Neural cell (in vitro differentiated cells): Measurements from ENCODE around the gene LPP. TPM values are rescaled to one million over a fixed set of nuclear protein-coding genes. Genes with fewer than 3 reads are reported as not detected.

ENCODE experiments used
- H2AFZ ChIP-seq: fragments of 200-600, 300-800 bp; sonication (generic), shearing (Covaris generic); 2 replicates; pipeline ENCODE4 v1.6.0; 2014; ENCODE audit warnings: low read depth, mild to moderate bottlenecking, antibody characterized with exemption, low read length, moderate library complexity
- H3F3A ChIP-seq: fragments of 200-600 bp; shearing (Covaris generic); 2 replicates; pipeline ENCODE4 v1.6.1; 2016; ENCODE audit warnings: mild to moderate bottlenecking, moderate library complexity, mixed read lengths, antibody characterized with exemption, low read length; ENCODE audit not compliant: insufficient read depth, poor library complexity, severe bottlenecking
- H3K27ac ChIP-seq: fragments of 200-600, 300-800 bp; sonication (generic), shearing (Covaris generic); 2 replicates; pipeline ENCODE4 v1.5.1; 2014; ENCODE audit warnings: mild to moderate bottlenecking, low read length, moderate library complexity
- H3K27me3 ChIP-seq: fragments of 300-800, 200-600 bp; sonication (generic), shearing (Covaris generic); 2 replicates; pipeline ENCODE4 v1.6.0; 2014; ENCODE audit warnings: mild to moderate bottlenecking, low read depth, low read length, moderate library complexity; ENCODE audit not compliant: insufficient read depth
- H3K36me3 ChIP-seq: fragments of 300-800, 200-600 bp; sonication (generic), shearing (Covaris generic); 2 replicates; pipeline ENCODE4 v1.5.1; 2014; ENCODE audit warnings: mild to moderate bottlenecking, antibody characterized with exemption, low read length, moderate library complexity; ENCODE audit not compliant: insufficient read depth
- H3K4me2 ChIP-seq: fragments of 300-800, 200-600 bp; sonication (generic), shearing (Covaris generic); 2 replicates; pipeline ENCODE4 v1.6.0; 2014; ENCODE audit warnings: mild to moderate bottlenecking, low read length
- H3K4me3 ChIP-seq: fragments of 300-800, 200-600 bp; sonication (generic), shearing (Covaris generic); 2 replicates; pipeline ENCODE4 v1.5.1; 2014; ENCODE audit warnings: mild to moderate bottlenecking, low read length, moderate library complexity
- H3K79me2 ChIP-seq: fragments of 200-600 bp; shearing (Covaris generic); replicated peaks from 2 replicates; pipeline ENCODE4 v1.6.0; 2014; ENCODE audit warnings: mild to moderate bottlenecking, low read length, moderate library complexity; ENCODE audit not compliant: insufficient read depth
- H3K9ac ChIP-seq: fragments of 300-800, 200-600 bp; sonication (generic), shearing (Covaris generic); 2 replicates; pipeline ENCODE4 v1.6.1; 2016; ENCODE audit warnings: mild to moderate bottlenecking, low read length, mixed read lengths
- H3K9me2 ChIP-seq: fragments of 200-600 bp; shearing (Covaris generic); 2 replicates; pipeline ENCODE4 v1.6.1; 2016; ENCODE audit warnings: mild to moderate bottlenecking, low read length, mixed read lengths; ENCODE audit not compliant: insufficient read depth
- H3K9me3 ChIP-seq: fragments of 200-600, 300-800 bp; sonication (generic), shearing (Covaris generic); 2 replicates; pipeline ENCODE4 v1.6.1; 2016; ENCODE audit warnings: mild to moderate bottlenecking, mixed run types, low read length, moderate library complexity, mixed read lengths
- H4K20me1 ChIP-seq: fragments of 200-600 bp; shearing (Covaris generic); 2 replicates; pipeline ENCODE4 v1.6.1; 2016; ENCODE audit warnings: mild to moderate bottlenecking, mixed run types; ENCODE audit not compliant: insufficient read depth
- CTCF ChIP-seq: fragments of 450-650 bp; IDR thresholded peaks from 2 replicates; pipeline ENCODE4 v1.5.1; 2014; ENCODE audit warnings: antibody characterized with exemption, mild to moderate bottlenecking, moderate library complexity; ENCODE audit not compliant: poor library complexity, severe bottlenecking
- EP300 ChIP-seq: fragments of 450-650 bp; conservative IDR thresholded peaks from 2 replicates; pipeline ENCODE4 v1.6.1; 2014; ENCODE audit warnings: antibody characterized with exemption, mild to moderate bottlenecking, moderate library complexity; ENCODE audit not compliant: poor library complexity, severe bottlenecking
- EZH2 ChIP-seq: fragments of 200-600, 300-800 bp; shearing (Covaris generic), sonication (generic); IDR thresholded peaks from 2 replicates; pipeline ENCODE4 v1.6.1; 2014; ENCODE audit warnings: antibody characterized with exemption, low read length, borderline replicate concordance, mild to moderate bottlenecking; ENCODE audit not compliant: insufficient read depth, poor library complexity, severe bottlenecking
- MXI1 ChIP-seq: fragments of 450-650 bp; conservative IDR thresholded peaks from 2 replicates; pipeline ENCODE4 v1.6.1; 2014; ENCODE audit warnings: antibody characterized with exemption, mild to moderate bottlenecking; ENCODE audit not compliant: poor library complexity, severe bottlenecking
- POLR2AphosphoS5 ChIP-seq: IDR thresholded peaks from 2 replicates; pipeline ENCODE4 v1.6.1; 2012
- RAD21 ChIP-seq: fragments of 450-650 bp; conservative IDR thresholded peaks from 2 replicates; pipeline ENCODE4 v1.6.1; 2014; ENCODE audit warnings: antibody characterized with exemption, mild to moderate bottlenecking, moderate library complexity
- SMC3 ChIP-seq: fragments of 450-650 bp; conservative IDR thresholded peaks from 2 replicates; pipeline ENCODE4 v1.6.1; 2014; ENCODE audit warnings: antibody characterized with exemption, mild to moderate bottlenecking, moderate library complexity; ENCODE audit not compliant: poor library complexity
- TAF1 ChIP-seq: IDR thresholded peaks from 2 replicates; pipeline ENCODE4 v1.6.1; 2012; ENCODE audit warnings: low read depth
- polyA plus RNA-seq: library from polyadenylated mRNA; depleted of rRNA; stranded (reverse); fragments of >200 nt; gene quantifications from 2 replicates; pipeline ENCODE4 v1.2.3, GENCODE V29; 2014
- TF ChIP-seq, protein P1 (sequence below): IDR thresholded peaks from 2 replicates; pipeline ENCODE4 v1.6.1; 2012; ENCODE audit warnings: borderline replicate concordance

The LPP gene
- polyA plus RNA-seq, 1 donor from 2014 or later: 3.0 TPM

GRCh38 chr3:188198001-188198400, 44.0 kb downstream of the LPP start:
- no peaks in the 10 kb centered on the region for H3K27me3 ChIP-seq
- no peaks in the 10 kb centered on the region for H3F3A ChIP-seq
- no peak overlapping the region for H3K4me3 ChIP-seq
- H3K9me2 ChIP-seq: no peaks in the 10 kb centered on the region
- H3K79me2 ChIP-seq: peaks cover 4% of the 10 kb centered on the region
- H3K9me3 ChIP-seq: no peaks in the 10 kb centered on the region
- H2AFZ ChIP-seq: no peak overlapping the region
- no peak overlapping the region for H3K9ac ChIP-seq
- no peaks in the 10 kb centered on the region for H3K36me3 ChIP-seq
- no peak overlapping the region for H3K4me2 ChIP-seq
- H3K27ac ChIP-seq: no peak overlapping the region
- H4K20me1 ChIP-seq: no peaks in the 10 kb centered on the region
- TF ChIP-seq RAD21 (no peak), SMC3 (no peak), MXI1 (no peak), TAF1 (no peak), POLR2AphosphoS5 (no peak), CTCF (no peak), EZH2 (no peak)
- TF ChIP-seq, protein P1, sequence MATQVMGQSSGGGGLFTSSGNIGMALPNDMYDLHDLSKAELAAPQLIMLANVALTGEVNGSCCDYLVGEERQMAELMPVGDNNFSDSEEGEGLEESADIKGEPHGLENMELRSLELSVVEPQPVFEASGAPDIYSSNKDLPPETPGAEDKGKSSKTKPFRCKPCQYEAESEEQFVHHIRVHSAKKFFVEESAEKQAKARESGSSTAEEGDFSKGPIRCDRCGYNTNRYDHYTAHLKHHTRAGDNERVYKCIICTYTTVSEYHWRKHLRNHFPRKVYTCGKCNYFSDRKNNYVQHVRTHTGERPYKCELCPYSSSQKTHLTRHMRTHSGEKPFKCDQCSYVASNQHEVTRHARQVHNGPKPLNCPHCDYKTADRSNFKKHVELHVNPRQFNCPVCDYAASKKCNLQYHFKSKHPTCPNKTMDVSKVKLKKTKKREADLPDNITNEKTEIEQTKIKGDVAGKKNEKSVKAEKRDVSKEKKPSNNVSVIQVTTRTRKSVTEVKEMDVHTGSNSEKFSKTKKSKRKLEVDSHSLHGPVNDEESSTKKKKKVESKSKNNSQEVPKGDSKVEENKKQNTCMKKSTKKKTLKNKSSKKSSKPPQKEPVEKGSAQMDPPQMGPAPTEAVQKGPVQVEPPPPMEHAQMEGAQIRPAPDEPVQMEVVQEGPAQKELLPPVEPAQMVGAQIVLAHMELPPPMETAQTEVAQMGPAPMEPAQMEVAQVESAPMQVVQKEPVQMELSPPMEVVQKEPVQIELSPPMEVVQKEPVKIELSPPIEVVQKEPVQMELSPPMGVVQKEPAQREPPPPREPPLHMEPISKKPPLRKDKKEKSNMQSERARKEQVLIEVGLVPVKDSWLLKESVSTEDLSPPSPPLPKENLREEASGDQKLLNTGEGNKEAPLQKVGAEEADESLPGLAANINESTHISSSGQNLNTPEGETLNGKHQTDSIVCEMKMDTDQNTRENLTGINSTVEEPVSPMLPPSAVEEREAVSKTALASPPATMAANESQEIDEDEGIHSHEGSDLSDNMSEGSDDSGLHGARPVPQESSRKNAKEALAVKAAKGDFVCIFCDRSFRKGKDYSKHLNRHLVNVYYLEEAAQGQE: no peak

DNA sequence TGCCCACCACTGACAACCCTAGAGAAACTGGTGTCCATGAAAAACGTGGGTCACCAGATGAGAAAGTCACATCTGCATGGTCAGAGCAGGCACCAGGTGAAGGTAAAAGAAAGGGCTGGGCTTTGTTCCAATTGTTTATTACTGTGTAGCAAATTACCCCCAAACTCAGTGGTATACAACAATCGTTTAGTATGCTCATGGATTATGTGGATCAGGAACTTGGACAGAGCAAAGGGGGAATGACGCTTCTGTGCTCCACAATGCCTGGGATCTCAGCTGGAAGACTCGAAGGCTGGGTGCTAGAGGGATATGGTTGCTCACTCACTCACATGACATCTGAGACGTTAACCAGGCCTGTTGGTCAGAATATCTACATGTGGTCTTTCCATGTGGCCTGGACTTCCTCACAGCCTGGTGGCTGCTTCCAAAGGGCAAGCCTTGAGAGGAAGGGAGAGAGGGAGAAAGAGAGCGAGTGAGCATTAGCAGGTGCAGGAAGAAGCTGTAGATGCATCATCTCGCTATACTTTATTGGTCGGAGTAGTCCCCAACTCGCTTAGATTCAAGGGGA, 44.9 kb downstream of the LPP start:
- H3F3A ChIP-seq: no peaks in the 10 kb centered on the region
- H3K4me3 ChIP-seq: no peak overlapping the region
- H3K36me3 ChIP-seq: no peaks in the 10 kb centered on the region
- H4K20me1 ChIP-seq: no peaks in the 10 kb centered on the region
- TF ChIP-seq POLR2AphosphoS5 (no peak), MXI1 (no peak), RAD21 (no peak), SMC3 (no peak), TAF1 (no peak), EZH2 (no peak), CTCF (no peak), EP300 (no peak)
- TF ChIP-seq, protein P1: no peak
- no peaks in the 10 kb centered on the region for H3K9me3 ChIP-seq
- no peak overlapping the region for H3K9ac ChIP-seq
- H3K27ac ChIP-seq: no peak overlapping the region
- H2AFZ ChIP-seq: no peak overlapping the region
- no peaks in the 10 kb centered on the region for H3K79me2 ChIP-seq
- H3K9me2 ChIP-seq: no peaks in the 10 kb centered on the region
- no peaks in the 10 kb centered on the region for H3K27me3 ChIP-seq
- no peak overlapping the region for H3K4me2 ChIP-seq
